ENCODE data around the gene RRAS2.

RRAS2 gene

GRCh38 chr11:14335712-14336111, 23.3 kb downstream of the RRAS2 start:
- no peak for DNase-seq

GRCh38 chr11:14334893-14335292, 24.1 kb downstream of the RRAS2 start:
- DNase-seq = no peak

GRCh38 chr11:14334192-14334591, 24.8 kb downstream of the RRAS2 start:
- no peak for DNase-seq

- DNase-seq = no peak
Measured at GRCh38 chr11:14331476-14332136, 27.4 kb downstream of the RRAS2 start.

- DNase-seq = no peak
Measured at GRCh38 chr11:14330881-14331280, 28.1 kb downstream of the RRAS2 start.

- DNase-seq = no peak
Measured at GRCh38 chr11:14329702-14330101, 29.3 kb downstream of the RRAS2 start.

GRCh38 chr11:14327116-14327515, 31.9 kb downstream of the RRAS2 start:
- DNase-seq = no peak

GRCh38 chr11:14323118-14323676, 35.8 kb downstream of the RRAS2 start:
- no peak for DNase-seq

- DNase-seq = no peak
Measured at GRCh38 chr11:14322510-14322909, 36.5 kb downstream of the RRAS2 start.

- no peak for DNase-seq
Measured at GRCh38 chr11:14320020-14320419, 39.0 kb downstream of the RRAS2 start.

GRCh38 chr11:14318581-14318981, 40.4 kb downstream of the RRAS2 start:
- no peak for DNase-seq

- no peak for DNase-seq
Measured at GRCh38 chr11:14317659-14318325, 41.2 kb downstream of the RRAS2 start.

GRCh38 chr11:14315130-14315529, 43.9 kb downstream of the RRAS2 start:
- no peak for DNase-seq

GRCh38 chr11:14314127-14314526, 44.9 kb downstream of the RRAS2 start:
- DNase-seq = no peak

GRCh38 chr11:14312736-14313438, 46.1 kb downstream of the RRAS2 start:
- no peak for DNase-seq

GRCh38 chr11:14310679-14311078, 48.3 kb downstream of the RRAS2 start:
- DNase-seq = no peak

- no peak for DNase-seq
Measured at GRCh38 chr11:14309425-14310192, 49.4 kb downstream of the RRAS2 start.

GRCh38 chr11:14308897-14309387, 50.0 kb downstream of the RRAS2 start:
- DNase-seq = no peak

GRCh38 chr11:14308114-14308896, 50.7 kb downstream of the RRAS2 start:
- DNase-seq = no peak

GRCh38 chr11:14306481-14306880, 52.5 kb downstream of the RRAS2 start:
- DNase-seq = no peak

- DNase-seq = no peak
Measured at GRCh38 chr11:14305649-14306048, 53.3 kb downstream of the RRAS2 start.

- DNase-seq = no peak
Measured at GRCh38 chr11:14304601-14305000, 54.4 kb downstream of the RRAS2 start.
